K562 (cell line): Measurements from ENCODE around the gene DOCK4. TPM values are rescaled to one million over a fixed set of nuclear protein-coding genes. Genes with fewer than 3 reads are reported as not detected.

Experiments used
- ATAC-seq: fragments of 200-7000 bp; cut with Tn5 transposase; 3 replicates; pipeline ENCODE4 v1.9.1; 2020; ENCODE audit warnings: moderate library complexity
- BruUV-seq: library from RNA; stranded (reverse); fragments of 400-500 nt; replicated peaks from 2 replicates; lab custom pipeline; 2021; lab: Mats Ljungman, UMichigan
- CTCF ChIA-PET: fragments of 300-600 bp; formaldehyde crosslinking; extraction: SDS; loops from one replicate; lab custom pipeline; 2021; ENCODE audit warnings: low intra/inter-chr PET ratio; lab: Yijun Ruan, JAX
- POLR2A ChIA-PET: fragments of 300-600, 350-650 bp; sonication (Branson Sonifier 250); formaldehyde crosslinking; extraction: SDS; loops from one replicate; lab custom pipeline; 2021; ENCODE audit warnings: antibody characterized with exemption, inconsistent platforms; lab: Yijun Ruan, JAX
- DNase-seq, 4 experiments: peaks; one replicate each; pipeline versions ENCODE4 v3.0.0 to v3.0.0-alpha.2; 2011 to 2018; ENCODE audit warnings: low spot score in 3 of 4, mixed read lengths in 3 of 4; ENCODE audit errors: extremely low read depth in 1 of 4
- FAIRE-seq: peaks from 2 replicates; lab custom pipeline; 2011; peaks lifted over from hg19 to GRCh38; lab: Jason Lieb, UNC
- H2AFZ ChIP-seq: 2 replicates; pipeline ENCODE4 v1.6.0; 2011; ENCODE audit warnings: low read depth, low read length, control low read depth, inconsistent platforms
- H3K27ac ChIP-seq: fragments of 200-600 bp; 3 replicates; pipeline ENCODE4 v1.8.0; 2011; ENCODE audit warnings: low read depth, mild to moderate bottlenecking, control low read depth, inconsistent platforms, low read length, moderate library complexity, mixed read lengths; ENCODE audit errors: extremely low read depth
- H3K27me3 ChIP-seq, 2 experiments: fragments of 300-600 bp in 1 of 2; 2 replicates in 1 of 2; 3 replicates in 1 of 2; pipeline versions ENCODE4 v1.6.0 to v1.8.0; 2011; ENCODE audit warnings: inconsistent platforms in 2 of 2, low read length in 2 of 2, mild to moderate bottlenecking in 1 of 2, mixed read lengths in 1 of 2, moderate library complexity in 1 of 2; ENCODE audit not compliant: control insufficient read depth in 2 of 2, insufficient read depth in 2 of 2
- H3K36me3 ChIP-seq: fragments of 300-600 bp; 3 replicates; pipeline ENCODE4 v1.8.0; 2011; ENCODE audit warnings: mild to moderate bottlenecking, low read length, inconsistent platforms; ENCODE audit not compliant: control insufficient read depth, insufficient read depth
- H3K4me1 ChIP-seq, 2 experiments: fragments of 200-600 bp in 1 of 2; replicated peaks in 1 of 2; 2 replicates in 1 of 2; 3 replicates in 1 of 2; pipeline versions ENCODE4 v1.5.1 to v1.8.0; 2011; ENCODE audit warnings: inconsistent platforms in 2 of 2, low read length in 2 of 2, mild to moderate bottlenecking in 1 of 2, mixed read lengths in 1 of 2, moderate library complexity in 1 of 2; ENCODE audit not compliant: control insufficient read depth in 2 of 2, insufficient read depth in 2 of 2
- H3K4me2 ChIP-seq: 2 replicates; pipeline ENCODE4 v1.6.1; 2011; ENCODE audit warnings: low read length, control low read depth, inconsistent platforms, mixed read lengths; ENCODE audit not compliant: insufficient read depth
- H3K4me3 ChIP-seq: fragments of 200-600 bp; sonication (generic), shearing (Covaris generic); 2 replicates; pipeline ENCODE4 v1.5.1; 2016; ENCODE audit warnings: control low read depth, inconsistent platforms
- H3K79me2 ChIP-seq: fragments of 200-600 bp; 3 replicates; pipeline ENCODE4 v1.8.0; 2011; ENCODE audit warnings: low read length, inconsistent platforms; ENCODE audit not compliant: control insufficient read depth, insufficient read depth
- H3K9ac ChIP-seq, 2 experiments: 2 replicates each; pipeline versions ENCODE4 v1.6.0 to v1.6.1; 2011; ENCODE audit warnings: low read depth in 2 of 2, low read length in 2 of 2, control low read depth in 1 of 2, inconsistent platforms in 1 of 2, mild to moderate bottlenecking in 1 of 2, mixed read lengths in 1 of 2; ENCODE audit not compliant: insufficient read depth in 1 of 2
- H3K9me1 ChIP-seq: one replicate; pipeline ENCODE4 v1.6.0; 2011; ENCODE audit warnings: inconsistent platforms, mild to moderate bottlenecking, low read length, moderate library complexity; ENCODE audit not compliant: control insufficient read depth, insufficient read depth
- H3K9me3 ChIP-seq: replicated peaks from 2 replicates; pipeline ENCODE4 v1.5.1; 2011; ENCODE audit warnings: low read depth, low read length, inconsistent platforms; ENCODE audit not compliant: control insufficient read depth, insufficient read depth
- H4K20me1 ChIP-seq: replicated peaks from 2 replicates; pipeline ENCODE4 v1.6.1; 2011; ENCODE audit warnings: low read length, inconsistent platforms, mixed read lengths; ENCODE audit not compliant: control insufficient read depth, insufficient read depth
- DMBX1 ChIP-seq: fragments of 250-450 bp; sonication (Bioruptor Pico); IDR thresholded peaks from 2 replicates; pipeline ENCODE4 v1.8.0; 2022; ENCODE audit warnings: inconsistent platforms, mild to moderate bottlenecking, moderate library complexity, borderline replicate concordance
- DNMT1 ChIP-seq: fragments of 450-650 bp; IDR thresholded peaks from 2 replicates; pipeline ENCODE4 v1.6.1; 2016; ENCODE audit warnings: antibody characterized with exemption, mild to moderate bottlenecking
- HBP1 ChIP-seq: fragments of 450-650 bp; formaldehyde crosslinking; IDR thresholded peaks from 2 replicates; pipeline ENCODE4 v1.4.0; 2022; ENCODE audit warnings: missing genetic modification characterization
- HDGF ChIP-seq: fragments of 450-650 bp; IDR thresholded peaks from 2 replicates; pipeline ENCODE4 v1.6.1; 2016
- MITF ChIP-seq: IDR thresholded peaks from 2 replicates; pipeline ENCODE4 v1.6.1; 2014; ENCODE audit warnings: antibody characterized with exemption
- NFRKB ChIP-seq: fragments of 450-650 bp; IDR thresholded peaks from 2 replicates; pipeline ENCODE4 v1.6.1; 2016; ENCODE audit warnings: low read depth
- NR2F6 ChIP-seq: fragments of 450-650 bp; formaldehyde crosslinking; IDR thresholded peaks from 2 replicates; pipeline ENCODE4 v1.4.0; 2020; ENCODE audit warnings: mild to moderate bottlenecking
- NRF1 ChIP-seq, 2 experiments: fragments of 450-650 bp; IDR thresholded peaks in 1 of 2; conservative IDR thresholded peaks in 1 of 2; 2 replicates each; pipeline ENCODE4 v1.6.1; 2014; ENCODE audit warnings: mild to moderate bottlenecking in 2 of 2
- PRDM10 ChIP-seq: fragments of 450-650 bp; IDR thresholded peaks from 2 replicates; pipeline ENCODE4 v1.6.1; 2018; ENCODE audit not compliant: partially characterized antibody
- SAFB ChIP-seq: fragments of 200-400 bp; formaldehyde crosslinking; IDR thresholded peaks from 2 replicates; pipeline ENCODE4 v1.6.1; 2017; ENCODE audit warnings: low read depth, low read length, borderline replicate concordance
- TSC22D4 ChIP-seq: fragments of 450-650 bp; IDR thresholded peaks from 2 replicates; pipeline ENCODE4 v1.6.1; 2016; ENCODE audit warnings: missing genetic modification characterization, missing biosample characterization, control low read depth
- ZEB2 ChIP-seq: fragments of 450-650 bp; IDR thresholded peaks from 2 replicates; pipeline ENCODE4 v1.6.1; 2016
- ZFP30 ChIP-seq: fragments of 250-450 bp; sonication (Bioruptor Pico); IDR thresholded peaks from 2 replicates; pipeline ENCODE4 v1.8.0; 2022; ENCODE audit warnings: moderate library complexity, mild to moderate bottlenecking, inconsistent platforms, borderline replicate concordance
- ZNF398 ChIP-seq: fragments of 250-450 bp; sonication (Bioruptor Pico); IDR thresholded peaks from 2 replicates; pipeline ENCODE4 v1.8.0; 2021; ENCODE audit warnings: moderate library complexity, mild to moderate bottlenecking, inconsistent platforms
- whole genome bisulfite sequencing: fragments of 100-300 bp; shearing (Covaris generic); methylation state at CpG from one replicate; pipeline ENCODE4 v1.1.6; 2016; ENCODE audit warnings: low coverage, mixed read lengths; ENCODE audit not compliant: insufficient coverage; ENCODE audit errors: missing lambda C conversion rate; 5-methylcytosine and 5-hydroxymethylcytosine counted together
- in situ Hi-C: fragments of 300-500 bp; cut with MboI; formaldehyde crosslinking; loops from 4 replicates; pipeline ENCODE4 v1.15.0; 2018; ENCODE audit warnings: inconsistent platforms, mixed read lengths
- intact Hi-C: fragments of 100-400 bp; cut with micrococcal nuclease; formaldehyde crosslinking; loops from 2 replicates; pipeline ENCODE4 v1.14.2; 2022
- polyA plus RNA-seq, 8 experiments: library from polyadenylated mRNA; depleted of rRNA in 4 of 8; stranded (reverse) in 5 of 8; unstranded in 3 of 8; fragments of >200 nt; fragmentation: Nextera tagmentation in 2 of 8; fragmentation: Illumina TruSeq in 1 of 8; extraction: Ambion mirVana in 2 of 8; extraction: Trizol in 1 of 8; gene quantifications; 2 replicates each; pipeline versions ENCODE4 v1.2.1 to v1.2.3, GENCODE V29; 2011 to 2014; ENCODE audit warnings: inconsistent platforms in 1 of 8, missing spikeins in 1 of 8
- total RNA-seq, 7 experiments: library from RNA; depleted of rRNA in 6 of 7; stranded (reverse); fragments of >200 nt in 6 of 7; fragmentation: Illumina TruSeq in 2 of 7; extraction: Trizol in 2 of 7; gene quantifications; 2 replicates each; pipeline versions ENCODE4 v1.2.1 to v1.2.3, GENCODE V29; 2011 to 2021; ENCODE audit warnings: low replicate concordance in 1 of 7

Gene DOCK4
- total and polyA plus RNA-seq, 9 of the 15 experiments (the other 6 are each of a cell fraction or from before 2014, with no cell fraction given), result 0.42 to 5.7 (median 2.3) TPM

GRCh38 chr7:111863269-111863668, 342.9 kb downstream of the DOCK4 start (continued):
- TF ChIP-seq SAFB, result no peak

GRCh38 chr7:111860248-111860647, 346.0 kb downstream of the DOCK4 start:
- BruUV-seq, result no TSS peak
- ChIA-PET CTCF (no interaction called here), POLR2A (no interaction called here)
- Histone ChIP-seq H3K4me1 (no peaks in the 10 kb centered on the region), H2AFZ (no peak overlapping the region), H3K36me3 (no peaks in the 10 kb centered on the region), H3K9me1 (no peaks in the 10 kb centered on the region), H4K20me1 (no peaks in the 10 kb centered on the region), H3K4me2 (no peak overlapping the region), H3K79me2 (no peaks in the 10 kb centered on the region), H3K4me3 (no peak overlapping the region), H3K9me3 (no peaks in the 10 kb centered on the region), H3K27ac (no peak overlapping the region), H3K27me3 (peaks cover 4 to 8% of the 10 kb centered on the region in 2 experiments; a peak in 3 of 5 replicates), H3K9ac (no peak overlapping the region)
- FAIRE-seq (peak; percentile 37), DNase-seq (no peak), ATAC-seq (no peak)
- in situ Hi-C loops (no loop called here), intact Hi-C loops (loop anchor here (10.0 kb wide), 1 partner anchor 565 kb away; no protein-coding TSS in a partner anchor)
- WGBS, result 0% methylated on average over 6 of the region's 6 CpGs
- TF ChIP-seq DMBX1 (no peak), ZEB2 (no peak), HBP1 (CRISPR knock-in tag) (no peak), ZFP30 (no peak), ZNF398 (CRISPR knock-in tag) (no peak), PRDM10 (no peak), MITF (no peak), NR2F6 (CRISPR knock-in tag) (no peak), NFRKB (no peak), TSC22D4 (tag) (no peak), NRF1 (conservative IDR thresholded peaks at IDR 0.05 in 1 of 2, IDR thresholded peaks at IDR 0.05 in 1 of 2) (no peak), DNMT1 (no peak), HDGF (no peak)
